ENCODE data around the gene C4BPA. TPM values are rescaled to one million over a fixed set of nuclear protein-coding genes. Genes with fewer than 3 reads are reported as not detected.

C4BPA gene
- total and polyA plus RNA-seq, 2 of the 8 experiments (the other 6 are each of a cell fraction or from before 2014, with no cell fraction given), result not detected

- Histone ChIP-seq H3K4me1 (replicated peaks in 1 of 4; ENCODE audit: control insufficient read depth in 3 of 4, insufficient read depth in 4 of 4, low read length in 3 of 4) (no peaks in the 10 kb centered on the region), H2BK15ac (ENCODE audit: low read length) (no peak overlapping the region), H4K91ac (replicated peaks; ENCODE audit: insufficient read length, low read length) (no peak overlapping the region), H3K4me2 (ENCODE audit: insufficient read depth in 1 of 2, low read depth in 2 of 2, low read length in 2 of 2) (no peak overlapping the region), H3K4ac (replicated peaks; ENCODE audit: insufficient read length, low read depth, low read length) (no peak overlapping the region), H4K8ac (ENCODE audit: extremely low read depth, insufficient read depth, low read length) (no peak overlapping the region), H3K9ac (replicated peaks in 1 of 4; ENCODE audit: extremely low read depth in 1 of 4, low read depth in 3 of 4, low read length in 3 of 4) (no peak overlapping the region), H3K79me1 (ENCODE audit: low read depth, low read length) (0 out of 2 replicates have a peak, but pooled peaks cover 2% of the 10 kb centered on the region), H2BK12ac (ENCODE audit: low read depth, low read length) (no peak overlapping the region), H2BK20ac (ENCODE audit: low read length) (no peak overlapping the region), H3K27ac (ENCODE audit: low read depth, low read length) (no peak overlapping the region), H3K56ac (replicated peaks; ENCODE audit: insufficient read length, low read depth, low read length) (no peak overlapping the region), H3K4me3 (ENCODE audit: extremely low read depth in 1 of 4, insufficient read depth in 2 of 4, low read depth in 3 of 4, low read length in 4 of 4) (no peak overlapping the region), H4K5ac (ENCODE audit: insufficient read length, low read depth, low read length) (no peak overlapping the region), H3K9me3 (ENCODE audit: insufficient read depth in 2 of 2, low read depth in 1 of 2, low read length in 1 of 2) (no peaks in the 10 kb centered on the region), H2AK5ac (ENCODE audit: low read depth, low read length) (no peak overlapping the region), H3K27me3 (replicated peaks in 1 of 4; ENCODE audit: control insufficient read depth in 3 of 4, extremely low read depth in 1 of 4, insufficient read depth in 3 of 4, low read length in 3 of 4) (no peaks in the 10 kb centered on the region), H2AFZ (ENCODE audit: low read length) (no peak overlapping the region), H3K23ac (ENCODE audit: insufficient read length) (no peak overlapping the region), H2BK5ac (ENCODE audit: low read depth, low read length) (no peak overlapping the region), H3K36me3 (ENCODE audit: control insufficient read depth in 2 of 4, insufficient read depth in 4 of 4, low read length in 3 of 4) (peaks cover 2 to 39% (median 22%) of the 10 kb centered on the region in 4 experiments; a peak in 7 of 8 replicates), H3K23me2 (ENCODE audit: low read depth, low read length) (no peaks in the 10 kb centered on the region), H2BK120ac (replicated peaks; ENCODE audit: low read depth, low read length) (no peak overlapping the region), H4K20me1 (replicated peaks in 1 of 2; ENCODE audit: control insufficient read depth in 1 of 2, insufficient read depth in 2 of 2, low read length in 2 of 2) (peaks cover 0 to 2% of the 10 kb centered on the region in 2 experiments), H3K18ac (ENCODE audit: extremely low read depth, low read length) (no peak overlapping the region), H3K14ac (ENCODE audit: insufficient read length) (no peak overlapping the region), H3K79me2 (ENCODE audit: control insufficient read depth in 1 of 2, insufficient read depth in 2 of 2, low read length in 2 of 2) (no peaks in the 10 kb centered on the region)
- ChIA-PET POLR2A (ENCODE audit: partially characterized antibody) (interaction anchor here (0.8 kb wide), 1 partner anchor 17 kb away, joined by 3 read pairs; the partner anchor contains the start of gene PFKFB2), CTCF (ENCODE audit: partially characterized antibody) (interaction anchor here (0.6 to 2.4 kb wide), 11 partner anchors 11 to 429 kb away, joined by 3 to 16 read pairs (median 3); no protein-coding TSS in a partner anchor)
- FAIRE-seq, result no peak
- DNase-seq (ENCODE audit: low read depth in 1 of 2, low spot score in 2 of 2), result no peak
- WGBS, 2 experiments (ENCODE audit: extremely low coverage in 1 of 2, insufficient coverage in 1 of 2, insufficient read length in 1 of 2, insufficient replicate concordance in 2 of 2, low coverage in 1 of 2, low lambda C conversion rate in 2 of 2, missing lambda C conversion rate in 1 of 2), result 87% methylated on average over 4 of the region's 4 CpGs; no CpG with 5 or more reads in 1 of the 2 experiments
- no peak for TF ChIP-seq KDM1A (IDR thresholded peaks at IDR 0.05; ENCODE audit: borderline replicate concordance, low read length)
- no peak for TF ChIP-seq GABPA (IDR thresholded peaks at IDR 0.05; ENCODE audit: borderline replicate concordance, insufficient read depth, low read length)
- no peak for TF ChIP-seq TBP (IDR thresholded peaks at IDR 0.05; ENCODE audit: low read depth, low read length)
- TF ChIP-seq E2F6 (IDR thresholded peaks at IDR 0.05), result no peak
- TF ChIP-seq TEAD4 (IDR thresholded peaks at IDR 0.05; ENCODE audit: low read depth, low read length), result no peak
- TF ChIP-seq CBX5 (IDR thresholded peaks at IDR 0.05; ENCODE audit: low read depth, low read length), result no peak
- TF ChIP-seq JUN (IDR thresholded peaks at IDR 0.05; ENCODE audit: low read depth, low read length), result no peak
These were observed 33.2 kb upstream of the C4BPA start for GRCh38 chr1:207070811-207071210.
